Ascending aorta (tissue), 2 donors: ENCODE measurements around the gene TVP23A. TPM values are rescaled to one million over a fixed set of nuclear protein-coding genes. Genes with fewer than 3 reads are reported as not detected.

Source experiments
- DNase-seq, 2 donors: peaks; one replicate each; pipeline ENCODE4 v3.0.0-alpha.2; 2019; ENCODE audit warnings: low spot score in 2 of 2
- H3K27ac ChIP-seq, 2 donors: fragments of 200-600 bp; sonication (generic); one replicate each; pipeline ENCODE4 v1.5.1; 2016 to 2017; ENCODE audit warnings: mild to moderate bottlenecking in 1 of 2
- H3K27me3 ChIP-seq: fragments of 200-600 bp; sonication (generic); one replicate; pipeline ENCODE4 v1.5.1; 2017
- H3K36me3 ChIP-seq, 2 donors: fragments of 200-600 bp; sonication (generic); one replicate each; pipeline ENCODE4 v1.5.1; 2016
- H3K4me1 ChIP-seq, 2 donors: fragments of 200-600 bp; sonication (generic); one replicate each; pipeline ENCODE4 v1.5.1; 2016 to 2017; ENCODE audit warnings: mild to moderate bottlenecking in 1 of 2
- H3K4me3 ChIP-seq, 2 donors: fragments of 200-600 bp; sonication (generic); one replicate each; pipeline ENCODE4 v1.5.1; 2016 to 2017; ENCODE audit warnings: mild to moderate bottlenecking in 1 of 2
- H3K9me3 ChIP-seq, 2 donors: fragments of 200-600 bp; sonication (generic); one replicate each; pipeline ENCODE4 v1.5.1; 2016
- intact Hi-C: fragments of 100-400 bp; cut with DNase I; formaldehyde crosslinking; loops from one replicate; pipeline ENCODE4 v1.15.1; 2023
- total RNA-seq: library from RNA; depleted of rRNA; stranded (reverse); fragments of >200 nt; gene quantifications from one replicate; pipeline ENCODE4 v1.1.0, GENCODE V29; 2016
- TF ChIP-seq, protein P1 (sequence below), 3 experiments: fragments of 200-600 bp in 2 of 3; fragments of 450-650 bp in 1 of 3; sonication (generic) in 2 of 3; IDR thresholded peaks; one replicate each; pipeline ENCODE4 v1.5.1; 2016 to 2019; ENCODE audit warnings: antibody characterized with exemption in 3 of 3, mild to moderate bottlenecking in 1 of 3, moderate library complexity in 1 of 3

Gene TVP23A
- total RNA-seq, 1 donor from 2014 or later, result not detected

DNA sequence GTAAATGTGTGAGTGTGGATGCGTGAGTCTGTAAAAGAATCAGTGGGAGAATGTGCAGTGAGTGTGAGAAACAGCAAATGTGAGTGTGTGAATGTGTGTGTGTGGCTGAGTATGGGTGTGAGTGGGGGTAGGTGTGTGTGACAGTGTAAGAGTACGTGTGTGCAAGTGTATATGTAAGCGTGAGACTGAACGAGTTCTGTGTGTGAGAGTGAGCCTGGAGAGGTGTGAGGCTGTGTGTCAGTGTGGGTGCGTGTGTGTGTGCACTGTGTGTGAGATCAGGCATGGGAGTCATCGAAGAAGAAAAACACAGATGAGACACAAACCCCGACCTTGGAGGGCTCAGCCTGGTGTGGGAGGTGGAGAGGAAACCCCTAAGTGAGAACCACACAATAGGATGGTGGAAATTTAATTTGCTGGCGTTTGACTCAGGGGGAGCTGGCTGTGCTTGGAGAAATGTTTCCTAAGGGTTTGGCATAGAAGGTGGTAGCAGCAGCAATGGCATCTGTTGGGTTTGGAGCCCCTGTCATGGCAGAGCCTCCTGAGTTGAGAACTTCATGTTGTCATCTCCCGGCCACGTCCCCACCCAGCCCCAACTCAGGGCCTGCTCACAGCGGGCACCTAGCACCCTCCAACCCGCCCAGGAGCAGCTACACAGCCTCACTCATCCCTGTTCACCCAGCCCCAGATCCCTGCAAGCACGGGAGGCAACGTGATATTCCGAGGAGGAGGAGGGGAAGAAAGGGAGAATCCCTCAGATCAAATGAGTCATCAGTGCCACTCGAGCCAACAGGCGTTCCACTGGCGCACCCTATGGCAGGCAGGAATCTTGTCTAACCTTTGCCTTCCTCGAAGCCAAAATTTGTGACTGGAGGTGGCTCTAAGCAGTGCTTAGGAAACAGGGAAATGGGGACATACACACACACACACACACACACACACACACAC, 89.2 kb downstream of the TVP23A start:
- no peak overlapping the region for H3K4me3 ChIP-seq
- H3K27ac ChIP-seq, result no peak overlapping the region
- intact Hi-C loops, result no loop called here
- H3K9me3 ChIP-seq, result no peaks in the 10 kb centered on the region
- H3K27me3 ChIP-seq, result no peaks in the 10 kb centered on the region
- no peaks in the 10 kb centered on the region for H3K36me3 ChIP-seq
- no peaks in the 10 kb centered on the region for H3K4me1 ChIP-seq
- DNase-seq, result no peak
- TF ChIP-seq, protein P1, sequence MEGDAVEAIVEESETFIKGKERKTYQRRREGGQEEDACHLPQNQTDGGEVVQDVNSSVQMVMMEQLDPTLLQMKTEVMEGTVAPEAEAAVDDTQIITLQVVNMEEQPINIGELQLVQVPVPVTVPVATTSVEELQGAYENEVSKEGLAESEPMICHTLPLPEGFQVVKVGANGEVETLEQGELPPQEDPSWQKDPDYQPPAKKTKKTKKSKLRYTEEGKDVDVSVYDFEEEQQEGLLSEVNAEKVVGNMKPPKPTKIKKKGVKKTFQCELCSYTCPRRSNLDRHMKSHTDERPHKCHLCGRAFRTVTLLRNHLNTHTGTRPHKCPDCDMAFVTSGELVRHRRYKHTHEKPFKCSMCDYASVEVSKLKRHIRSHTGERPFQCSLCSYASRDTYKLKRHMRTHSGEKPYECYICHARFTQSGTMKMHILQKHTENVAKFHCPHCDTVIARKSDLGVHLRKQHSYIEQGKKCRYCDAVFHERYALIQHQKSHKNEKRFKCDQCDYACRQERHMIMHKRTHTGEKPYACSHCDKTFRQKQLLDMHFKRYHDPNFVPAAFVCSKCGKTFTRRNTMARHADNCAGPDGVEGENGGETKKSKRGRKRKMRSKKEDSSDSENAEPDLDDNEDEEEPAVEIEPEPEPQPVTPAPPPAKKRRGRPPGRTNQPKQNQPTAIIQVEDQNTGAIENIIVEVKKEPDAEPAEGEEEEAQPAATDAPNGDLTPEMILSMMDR (IDR thresholded peaks at IDR 0.05), result no peak

DNA sequence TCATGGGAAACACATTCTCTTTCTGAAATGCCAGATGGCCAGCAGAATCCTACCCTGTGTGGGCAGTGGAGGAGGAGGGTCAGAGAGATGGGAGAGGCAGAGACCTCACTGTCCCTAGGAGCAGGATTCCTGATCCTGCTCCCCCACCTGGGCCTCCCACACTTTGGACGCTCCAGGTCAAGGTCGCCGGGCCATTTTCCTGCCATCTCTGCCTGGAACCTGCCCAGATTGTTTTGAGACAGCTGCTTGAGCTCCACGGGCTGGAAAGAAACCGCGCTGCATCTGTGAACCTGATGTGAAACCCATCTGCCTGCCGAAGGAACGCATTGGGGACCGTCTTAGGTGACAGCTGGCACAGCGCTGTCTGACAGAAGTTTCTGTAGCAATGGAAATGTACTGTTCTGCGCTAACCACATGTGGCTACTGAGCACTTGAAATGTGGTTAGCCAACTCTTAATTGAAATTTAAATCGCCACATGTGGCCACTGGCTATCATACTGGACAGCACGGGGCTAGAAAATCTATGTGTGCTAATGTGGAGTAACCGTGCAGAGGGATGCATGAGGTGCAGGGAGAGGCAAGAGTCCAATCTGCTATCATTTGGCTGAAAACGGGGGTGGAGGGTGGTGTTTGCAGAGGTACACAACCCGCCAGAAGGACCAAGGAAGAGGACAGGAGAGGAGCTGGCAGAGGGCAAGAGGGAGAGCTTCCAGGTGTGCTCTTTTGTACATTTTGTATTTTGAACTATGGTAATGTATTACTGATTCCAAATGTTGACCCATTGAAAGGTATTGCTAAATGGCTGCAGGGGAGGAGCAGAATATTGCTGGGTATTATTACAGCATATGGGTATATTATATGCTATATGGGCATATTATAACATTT, 90.3 kb downstream of the TVP23A start:
- Histone ChIP-seq H3K36me3 (no peaks in the 10 kb centered on the region), H3K27me3 (no peaks in the 10 kb centered on the region), H3K4me1 (no peaks in the 10 kb centered on the region), H3K27ac (no peak overlapping the region), H3K4me3 (no peak overlapping the region), H3K9me3 (no peaks in the 10 kb centered on the region)
- TF ChIP-seq, protein P1 (IDR thresholded peaks at IDR 0.05), result no peak
- intact Hi-C loops, result no loop called here
- no peak for DNase-seq

Other genes with a start within 250 kb of the TVP23A start
- 49.2 TPM for gene EMP2, start 238.2 kb downstream of the TVP23A start, total RNA-seq
- not detected for gene TEKT5, start 123.9 kb downstream of the TVP23A start, total RNA-seq
- 13.3 TPM for gene NUBP1, start 75.0 kb downstream of the TVP23A start, total RNA-seq
- 19.4 TPM for gene CIITA, start 58.4 kb upstream of the TVP23A start, total RNA-seq
- 94.2 TPM for gene DEXI, start 123.7 kb upstream of the TVP23A start, total RNA-seq
- gene CLEC16A, start 125.8 kb upstream of the TVP23A start, total RNA-seq, result 16.2 TPM